ENCODE results near the gene CNTNAP2. TPM values are rescaled to one million over a fixed set of nuclear protein-coding genes. Genes with fewer than 3 reads are reported as not detected.

Gene CNTNAP2
- total and polyA plus RNA-seq, 2 donors = 5.1 to 10.3 TPM

DNA sequence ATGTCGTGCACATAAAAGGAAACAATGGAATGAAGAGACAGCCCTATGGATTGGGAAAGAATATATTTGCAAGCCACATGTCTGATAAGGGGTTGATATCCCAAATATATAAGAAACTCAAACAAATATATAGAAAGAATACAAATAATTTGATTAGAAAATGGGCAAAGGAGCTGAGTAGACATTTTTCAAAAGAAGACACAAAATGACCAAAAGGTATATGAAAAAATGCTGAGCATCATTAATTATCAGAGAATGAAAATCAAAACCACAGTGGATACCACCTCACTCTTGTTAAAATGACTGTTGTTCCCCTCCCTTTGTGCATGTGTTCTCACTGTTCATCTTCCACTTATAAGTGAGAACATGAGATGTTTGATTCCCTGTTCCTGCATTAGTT is 175.3 kb downstream of the CNTNAP2 start:
- Histone ChIP-seq H3K36me3 (ENCODE audit: control insufficient read depth in 2 of 2, insufficient read depth in 2 of 2, low read length in 1 of 2) (no peaks in the 10 kb centered on the region), H3K27ac (ENCODE audit: low read depth in 1 of 2, low read length in 1 of 2) (no peak overlapping the region), H3K9me3 (ENCODE audit: control insufficient read depth in 2 of 2, insufficient read depth in 1 of 2, low read length in 1 of 2) (no peaks in the 10 kb centered on the region), H3K27me3 (ENCODE audit: control insufficient read depth in 2 of 2, insufficient read depth in 1 of 2, low read length in 1 of 2) (no peaks in the 10 kb centered on the region), H3K4me1 (ENCODE audit: control insufficient read depth in 2 of 2, insufficient read depth in 2 of 2, low read length in 2 of 2) (no peaks in the 10 kb centered on the region), H3K4me3 (ENCODE audit: low read length in 2 of 2) (no peak overlapping the region)
- DNase-seq (ENCODE audit: low read depth in 6 of 9, low spot score in 9 of 9) = no peak
- 95% methylated on average over 1 of the region's 1 CpG for WGBS

DNA sequence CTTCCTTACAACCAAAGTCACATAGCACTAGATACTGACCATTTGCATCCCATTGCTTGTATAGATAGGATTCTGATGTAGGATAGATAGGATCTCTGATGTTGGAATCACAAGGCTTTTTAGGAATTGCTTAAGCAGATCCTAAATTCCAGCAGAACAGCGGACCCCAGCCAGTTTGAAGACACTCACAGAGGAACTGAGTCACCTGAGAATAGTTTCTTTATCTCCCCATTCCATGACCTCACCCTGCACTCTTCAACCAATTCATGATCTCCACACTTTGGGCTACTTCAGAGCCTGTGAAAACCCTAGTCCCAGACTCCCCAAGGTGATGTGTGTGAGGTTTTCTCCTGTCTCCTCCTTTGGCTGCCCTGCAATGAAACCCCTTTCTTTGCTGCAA is 179.4 kb downstream of the CNTNAP2 start:
- 95% methylated on average over 1 of the region's 1 CpG for WGBS
- H3K4me1 ChIP-seq (ENCODE audit: control insufficient read depth in 2 of 2, insufficient read depth in 2 of 2, low read length in 2 of 2) = no peaks in the 10 kb centered on the region
- H3K36me3 ChIP-seq (ENCODE audit: control insufficient read depth in 2 of 2, insufficient read depth in 2 of 2, low read length in 1 of 2) = no peaks in the 10 kb centered on the region
- no peak for DNase-seq (ENCODE audit: low read depth in 6 of 9, low spot score in 9 of 9)
- H3K27me3 ChIP-seq (ENCODE audit: control insufficient read depth in 2 of 2, insufficient read depth in 1 of 2, low read length in 1 of 2) = no peaks in the 10 kb centered on the region
- H3K4me3 ChIP-seq (ENCODE audit: low read length in 2 of 2) = no peak overlapping the region
- H3K27ac ChIP-seq (ENCODE audit: low read depth in 1 of 2, low read length in 1 of 2) = no peak overlapping the region
- H3K9me3 ChIP-seq (ENCODE audit: control insufficient read depth in 2 of 2, insufficient read depth in 1 of 2, low read length in 1 of 2) = no peaks in the 10 kb centered on the region

DNA sequence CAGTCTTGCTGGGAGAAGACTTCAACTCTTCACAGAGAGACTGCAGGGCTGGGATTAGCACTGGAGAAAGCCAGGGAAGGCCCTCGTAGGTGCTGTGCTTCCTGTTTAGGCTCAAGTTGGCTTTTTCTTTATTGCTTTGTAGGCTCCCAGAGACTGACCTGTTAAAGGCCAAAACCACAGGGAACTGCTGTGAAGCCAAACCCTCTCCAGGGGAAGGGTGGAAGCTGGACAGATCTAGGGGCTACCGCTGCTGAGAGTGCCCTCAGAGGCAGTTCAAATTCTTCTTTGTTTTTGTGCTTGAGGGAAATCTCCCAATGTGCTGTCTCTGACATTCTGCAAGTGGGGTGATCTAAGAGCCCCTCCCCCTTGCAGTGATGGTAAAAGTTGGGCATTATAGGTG is 198.4 kb downstream of the CNTNAP2 start:
- H3K4me1 ChIP-seq (ENCODE audit: control insufficient read depth in 2 of 2, insufficient read depth in 2 of 2, low read length in 2 of 2) = no peaks in the 10 kb centered on the region
- no peaks in the 10 kb centered on the region for H3K9me3 ChIP-seq (ENCODE audit: control insufficient read depth in 2 of 2, insufficient read depth in 1 of 2, low read length in 1 of 2)
- H3K36me3 ChIP-seq (ENCODE audit: control insufficient read depth in 2 of 2, insufficient read depth in 2 of 2, low read length in 1 of 2) = no peaks in the 10 kb centered on the region
- 87% methylated on average over 2 of the region's 2 CpGs for WGBS
- H3K27ac ChIP-seq (ENCODE audit: low read depth in 1 of 2, low read length in 1 of 2) = no peak overlapping the region
- no peak for DNase-seq (ENCODE audit: low read depth in 6 of 9, low spot score in 9 of 9)
- no peak overlapping the region for H3K4me3 ChIP-seq (ENCODE audit: low read length in 2 of 2)
- H3K27me3 ChIP-seq (ENCODE audit: control insufficient read depth in 2 of 2, insufficient read depth in 1 of 2, low read length in 1 of 2) = no peaks in the 10 kb centered on the region

DNA sequence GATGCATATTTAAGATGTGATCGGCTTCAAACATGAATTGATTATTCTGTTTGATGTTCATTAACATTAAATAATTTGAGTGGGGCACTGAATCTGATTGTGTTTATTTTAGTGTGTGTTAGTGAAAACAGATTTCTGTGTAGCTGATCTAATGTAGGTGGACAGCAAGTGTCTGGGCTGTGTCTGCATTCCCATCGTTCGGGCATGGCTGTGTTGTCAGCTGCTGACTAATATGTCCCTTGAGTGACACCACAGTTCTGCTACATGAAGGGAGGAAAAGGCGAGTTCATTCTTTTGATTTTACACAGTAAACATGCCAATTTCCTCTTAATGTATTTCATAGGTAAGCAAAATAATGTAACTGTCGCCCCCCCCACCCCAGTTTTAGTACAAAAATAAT is 203.0 kb downstream of the CNTNAP2 start:
- Histone ChIP-seq H3K9me3 (ENCODE audit: control insufficient read depth in 2 of 2, insufficient read depth in 1 of 2, low read length in 1 of 2) (no peaks in the 10 kb centered on the region), H3K27me3 (ENCODE audit: control insufficient read depth in 2 of 2, insufficient read depth in 1 of 2, low read length in 1 of 2) (no peaks in the 10 kb centered on the region), H3K4me1 (ENCODE audit: control insufficient read depth in 2 of 2, insufficient read depth in 2 of 2, low read length in 2 of 2) (no peaks in the 10 kb centered on the region), H3K4me3 (ENCODE audit: low read length in 2 of 2) (no peak overlapping the region), H3K27ac (ENCODE audit: low read depth in 1 of 2, low read length in 1 of 2) (no peak overlapping the region), H3K36me3 (ENCODE audit: control insufficient read depth in 2 of 2, insufficient read depth in 2 of 2, low read length in 1 of 2) (no peaks in the 10 kb centered on the region)
- DNase-seq (ENCODE audit: low read depth in 6 of 9, low spot score in 9 of 9) = no peak
- WGBS = 93% methylated on average over 5 of the region's 5 CpGs

DNA sequence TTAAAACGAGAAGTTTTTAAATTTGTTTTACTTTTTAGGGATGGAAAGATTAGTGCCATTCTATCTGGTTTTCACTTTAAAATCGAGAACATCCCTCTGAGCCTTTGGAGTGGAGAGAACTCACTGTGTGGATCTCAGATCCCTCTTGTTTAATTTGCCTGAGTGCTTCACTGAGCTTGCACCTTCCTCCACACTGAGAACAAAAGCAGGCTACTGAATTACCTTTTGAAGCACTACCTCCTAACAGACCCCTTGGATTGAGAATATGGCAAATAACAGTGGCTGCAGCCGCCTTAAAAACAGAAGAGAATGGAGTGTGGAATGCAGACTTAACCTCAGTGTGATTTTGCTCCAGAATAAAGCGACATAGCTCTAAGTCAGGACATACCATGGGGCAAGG is 204.7 kb downstream of the CNTNAP2 start:
- DNase-seq (ENCODE audit: low read depth in 6 of 9, low spot score in 9 of 9) = no peak
- H3K27ac ChIP-seq (ENCODE audit: low read depth in 1 of 2, low read length in 1 of 2) = no peak overlapping the region
- no peaks in the 10 kb centered on the region for H3K27me3 ChIP-seq (ENCODE audit: control insufficient read depth in 2 of 2, insufficient read depth in 1 of 2, low read length in 1 of 2)
- H3K4me1 ChIP-seq (ENCODE audit: control insufficient read depth in 2 of 2, insufficient read depth in 2 of 2, low read length in 2 of 2) = no peaks in the 10 kb centered on the region
- no peaks in the 10 kb centered on the region for H3K36me3 ChIP-seq (ENCODE audit: control insufficient read depth in 2 of 2, insufficient read depth in 2 of 2, low read length in 1 of 2)
- WGBS = 88% methylated on average over 4 of the region's 4 CpGs
- H3K9me3 ChIP-seq (ENCODE audit: control insufficient read depth in 2 of 2, insufficient read depth in 1 of 2, low read length in 1 of 2) = no peaks in the 10 kb centered on the region
- H3K4me3 ChIP-seq (ENCODE audit: low read length in 2 of 2) = no peak overlapping the region

DNA sequence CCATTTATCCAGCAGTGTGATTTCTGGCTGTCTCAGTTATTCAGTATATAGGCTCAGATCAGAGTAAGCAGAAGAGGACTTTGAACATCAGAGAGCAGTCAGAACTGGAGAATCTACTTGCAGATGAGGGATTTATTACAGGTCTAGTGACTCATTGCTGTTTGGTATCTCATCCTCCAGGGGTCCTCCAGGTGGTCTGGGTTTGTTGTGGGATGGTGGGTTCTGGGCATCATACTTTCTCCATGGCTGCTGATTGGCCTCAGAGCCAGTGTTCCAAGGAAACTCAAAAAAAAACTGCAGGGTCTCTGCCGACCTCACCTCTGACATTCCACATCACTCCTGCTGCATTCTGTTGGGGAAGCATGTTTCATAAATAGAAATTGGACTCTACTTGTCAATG is 214.8 kb downstream of the CNTNAP2 start:
- no peaks in the 10 kb centered on the region for H3K27me3 ChIP-seq (ENCODE audit: control insufficient read depth in 2 of 2, insufficient read depth in 1 of 2, low read length in 1 of 2)

DNA sequence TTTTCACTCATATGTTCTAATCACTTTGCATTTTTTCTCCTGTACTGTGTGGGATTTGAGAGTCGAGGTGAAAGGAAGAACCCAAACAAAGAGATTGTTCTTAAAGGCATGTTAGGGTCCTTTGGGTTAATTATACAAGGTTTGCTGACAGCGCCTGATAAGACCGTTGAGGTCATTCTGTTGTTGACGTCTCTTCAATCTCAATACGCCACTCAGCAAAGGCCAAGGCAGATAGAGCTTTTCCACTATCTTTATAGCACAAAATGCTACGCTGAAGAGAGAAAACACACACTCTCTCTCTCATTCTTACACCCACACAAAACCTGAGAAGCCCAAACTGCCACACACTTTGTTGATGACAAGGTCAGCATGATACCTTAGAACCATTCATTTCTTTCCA is 228.7 kb downstream of the CNTNAP2 start:
- Histone ChIP-seq H3K4me3 (ENCODE audit: low read length in 2 of 2) (no peak overlapping the region), H3K36me3 (ENCODE audit: control insufficient read depth in 2 of 2, insufficient read depth in 2 of 2, low read length in 1 of 2) (no peaks in the 10 kb centered on the region), H3K4me1 (ENCODE audit: control insufficient read depth in 2 of 2, insufficient read depth in 2 of 2, low read length in 2 of 2) (no peaks in the 10 kb centered on the region), H3K9me3 (ENCODE audit: control insufficient read depth in 2 of 2, insufficient read depth in 1 of 2, low read length in 1 of 2) (no peaks in the 10 kb centered on the region), H3K27ac (ENCODE audit: low read depth in 1 of 2, low read length in 1 of 2) (no peak overlapping the region), H3K27me3 (ENCODE audit: control insufficient read depth in 2 of 2, insufficient read depth in 1 of 2, low read length in 1 of 2) (no peaks in the 10 kb centered on the region)
- DNase-seq (ENCODE audit: low read depth in 6 of 9, low spot score in 9 of 9) = no peak
- WGBS = 80% methylated on average over 6 of the region's 6 CpGs

More for the DNA sequence above, 214.8 kb downstream of the CNTNAP2 start:
- DNase-seq (ENCODE audit: low read depth in 6 of 9, low spot score in 9 of 9) = no peak
- H3K4me3 ChIP-seq (ENCODE audit: low read length in 2 of 2) = no peak overlapping the region
- no peak overlapping the region for H3K27ac ChIP-seq (ENCODE audit: low read depth in 1 of 2, low read length in 1 of 2)
- no peaks in the 10 kb centered on the region for H3K36me3 ChIP-seq (ENCODE audit: control insufficient read depth in 2 of 2, insufficient read depth in 2 of 2, low read length in 1 of 2)
- H3K9me3 ChIP-seq (ENCODE audit: control insufficient read depth in 2 of 2, insufficient read depth in 1 of 2, low read length in 1 of 2) = no peaks in the 10 kb centered on the region
- 86% methylated on average over 1 of the region's 1 CpG for WGBS
- H3K4me1 ChIP-seq (ENCODE audit: control insufficient read depth in 2 of 2, insufficient read depth in 2 of 2, low read length in 2 of 2) = no peaks in the 10 kb centered on the region

DNA sequence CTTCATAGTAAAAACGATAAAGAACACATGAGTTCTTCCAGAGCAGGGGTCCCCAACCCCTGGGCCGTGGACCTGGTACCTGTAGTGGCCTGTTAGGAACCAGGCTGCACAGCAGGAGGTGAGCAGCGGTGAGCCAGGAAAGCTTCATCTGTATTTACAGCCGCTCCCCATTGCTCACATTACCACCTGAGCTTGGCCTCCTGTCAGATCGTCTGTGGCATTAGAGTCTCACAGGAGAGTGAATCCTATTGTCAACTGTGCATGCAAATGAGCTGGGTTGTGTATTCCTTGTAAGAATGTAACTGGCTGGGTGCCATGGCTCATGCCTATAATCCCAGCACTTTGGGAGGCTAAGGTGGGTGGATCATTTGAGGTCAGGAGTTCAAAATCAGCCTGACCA is 229.5 kb downstream of the CNTNAP2 start:
- Histone ChIP-seq H3K27me3 (ENCODE audit: control insufficient read depth in 2 of 2, insufficient read depth in 1 of 2, low read length in 1 of 2) (no peaks in the 10 kb centered on the region), H3K27ac (ENCODE audit: low read depth in 1 of 2, low read length in 1 of 2) (no peak overlapping the region), H3K4me1 (ENCODE audit: control insufficient read depth in 2 of 2, insufficient read depth in 2 of 2, low read length in 2 of 2) (no peaks in the 10 kb centered on the region), H3K9me3 (ENCODE audit: control insufficient read depth in 2 of 2, insufficient read depth in 1 of 2, low read length in 1 of 2) (no peaks in the 10 kb centered on the region), H3K36me3 (ENCODE audit: control insufficient read depth in 2 of 2, insufficient read depth in 2 of 2, low read length in 1 of 2) (no peaks in the 10 kb centered on the region), H3K4me3 (ENCODE audit: low read length in 2 of 2) (no peak overlapping the region)
- WGBS = 90% methylated on average over 5 of the region's 5 CpGs
- no peak for DNase-seq (ENCODE audit: low read depth in 6 of 9, low spot score in 9 of 9)

DNA sequence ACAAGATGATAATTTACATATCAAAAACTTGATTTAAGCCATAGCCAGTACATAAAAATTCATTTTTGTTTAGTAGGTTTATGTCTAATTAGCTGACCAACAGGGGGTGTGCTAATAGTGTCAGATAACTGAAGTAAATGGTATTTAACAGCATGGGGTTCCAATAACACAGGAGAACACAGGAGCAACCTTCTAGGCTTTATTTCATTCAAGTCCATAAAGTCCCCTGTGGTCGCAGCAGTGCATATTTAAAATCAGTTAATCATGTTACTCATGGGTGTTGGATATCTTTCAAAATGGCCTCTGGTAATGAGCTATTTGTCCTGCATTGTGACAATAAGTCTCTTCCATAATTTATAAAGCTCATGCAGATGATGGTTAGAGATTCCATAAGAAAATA is 238.6 kb downstream of the CNTNAP2 start:
- 92% methylated on average over 1 of the region's 1 CpG for WGBS
- no peak for DNase-seq (ENCODE audit: low read depth in 6 of 9, low spot score in 9 of 9)

DNA sequence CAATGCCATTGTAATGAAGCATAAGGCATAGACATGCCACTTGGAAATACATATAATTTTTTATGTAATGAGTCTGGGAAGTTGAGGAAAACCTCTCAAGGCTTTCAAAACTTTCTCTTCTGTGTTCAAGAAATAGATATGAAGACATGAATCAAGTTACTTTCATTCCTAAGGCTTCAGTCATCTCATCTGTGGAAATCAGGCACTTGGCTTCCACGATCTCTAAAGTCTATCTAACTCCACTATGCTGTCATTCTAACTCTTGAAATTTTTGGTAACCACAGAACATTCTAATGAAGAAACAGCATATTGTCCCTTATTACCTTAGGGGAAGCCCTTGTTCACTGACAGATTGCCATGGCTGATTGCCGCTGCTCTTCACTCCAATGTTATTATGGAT is 242.6 kb downstream of the CNTNAP2 start:
- H3K4me1 ChIP-seq (ENCODE audit: control insufficient read depth in 2 of 2, insufficient read depth in 2 of 2, low read length in 2 of 2) = no peaks in the 10 kb centered on the region
- H3K27ac ChIP-seq (ENCODE audit: low read depth in 1 of 2, low read length in 1 of 2) = no peak overlapping the region
- 47% methylated on average over 2 of the region's 2 CpGs for WGBS
- H3K9me3 ChIP-seq (ENCODE audit: control insufficient read depth in 2 of 2, insufficient read depth in 1 of 2, low read length in 1 of 2) = peaks cover 0 to 1% of the 10 kb centered on the region in 2 donors
- no peaks in the 10 kb centered on the region for H3K27me3 ChIP-seq (ENCODE audit: control insufficient read depth in 2 of 2, insufficient read depth in 1 of 2, low read length in 1 of 2)
- H3K4me3 ChIP-seq (ENCODE audit: low read length in 2 of 2) = no peak overlapping the region
- no peaks in the 10 kb centered on the region for H3K36me3 ChIP-seq (ENCODE audit: control insufficient read depth in 2 of 2, insufficient read depth in 2 of 2, low read length in 1 of 2)
- DNase-seq (ENCODE audit: low read depth in 6 of 9, low spot score in 9 of 9) = no peak

More for the DNA sequence above, 238.6 kb downstream of the CNTNAP2 start:
- H3K4me1 ChIP-seq (ENCODE audit: control insufficient read depth in 2 of 2, insufficient read depth in 2 of 2, low read length in 2 of 2) = no peaks in the 10 kb centered on the region
- H3K4me3 ChIP-seq (ENCODE audit: low read length in 2 of 2) = no peak overlapping the region
- no peaks in the 10 kb centered on the region for H3K27me3 ChIP-seq (ENCODE audit: control insufficient read depth in 2 of 2, insufficient read depth in 1 of 2, low read length in 1 of 2)
- H3K36me3 ChIP-seq (ENCODE audit: control insufficient read depth in 2 of 2, insufficient read depth in 2 of 2, low read length in 1 of 2) = no peaks in the 10 kb centered on the region
- no peaks in the 10 kb centered on the region for H3K9me3 ChIP-seq (ENCODE audit: control insufficient read depth in 2 of 2, insufficient read depth in 1 of 2, low read length in 1 of 2)
- no peak overlapping the region for H3K27ac ChIP-seq (ENCODE audit: low read depth in 1 of 2, low read length in 1 of 2)
